Non-pigmented ciliary epithelial cell (primary cell): ENCODE data around the gene PRDM11.
A peak's percentile ranks its signal among the peaks of the same experiment; 100 is the strongest.

Experiments
- DNase-seq: peaks from one replicate; pipeline ENCODE4 v3.0.0-alpha.2; 2010; ENCODE audit warnings: low read depth

Gene PRDM11

DNA sequence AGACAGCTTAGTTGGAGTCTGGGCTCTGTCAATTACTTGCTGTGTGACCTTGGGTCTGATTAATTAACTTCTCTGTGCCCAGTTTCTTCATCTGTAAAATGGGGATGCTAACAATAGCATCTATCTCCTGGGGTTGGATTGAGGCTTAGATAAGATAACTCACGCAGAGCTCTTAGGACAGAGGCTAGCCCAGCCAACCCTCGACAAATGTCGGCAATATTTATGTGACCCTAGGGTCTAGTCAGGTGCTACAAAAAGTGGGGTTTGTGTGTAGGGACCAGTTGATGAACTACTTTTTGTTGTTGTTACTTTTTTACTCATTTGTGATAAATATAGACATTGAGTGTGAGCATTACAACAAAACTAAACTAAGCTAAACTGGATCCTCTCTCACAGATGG is 117.3 kb downstream of the PRDM11 start:
- DNase-seq, result no peak

DNA sequence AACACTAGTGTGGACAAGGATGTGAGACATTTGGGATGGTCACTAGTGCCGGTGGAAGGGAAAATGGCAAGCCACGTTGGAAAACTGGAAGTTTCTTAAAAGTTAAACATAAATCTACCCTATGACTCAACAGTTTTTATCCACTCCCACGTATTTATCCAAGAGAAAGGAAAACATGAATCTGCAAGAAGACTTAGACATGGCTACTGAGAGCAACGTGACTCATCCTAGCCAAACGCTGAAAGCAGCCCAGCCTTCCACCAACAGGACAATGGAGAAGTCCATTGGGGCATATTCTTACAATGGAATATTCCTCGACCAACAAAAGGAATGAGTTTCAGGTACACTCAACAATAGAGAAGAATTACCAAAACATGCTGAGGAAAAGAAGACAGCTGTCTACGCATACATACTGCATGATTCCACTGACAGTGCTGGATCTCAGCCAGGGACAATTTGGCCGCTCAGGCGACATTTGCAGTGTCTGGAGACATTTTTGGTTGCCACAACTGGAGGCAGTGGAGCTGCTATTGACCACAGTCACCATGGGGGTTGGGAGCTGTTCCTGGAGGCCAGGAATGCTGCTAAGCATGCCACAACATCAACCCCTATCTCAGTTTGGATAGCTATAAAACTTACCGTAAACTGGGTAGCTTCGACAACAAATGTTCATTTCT is 118.5 kb downstream of the PRDM11 start:
- peak; percentile 70 for DNase-seq

DNA sequence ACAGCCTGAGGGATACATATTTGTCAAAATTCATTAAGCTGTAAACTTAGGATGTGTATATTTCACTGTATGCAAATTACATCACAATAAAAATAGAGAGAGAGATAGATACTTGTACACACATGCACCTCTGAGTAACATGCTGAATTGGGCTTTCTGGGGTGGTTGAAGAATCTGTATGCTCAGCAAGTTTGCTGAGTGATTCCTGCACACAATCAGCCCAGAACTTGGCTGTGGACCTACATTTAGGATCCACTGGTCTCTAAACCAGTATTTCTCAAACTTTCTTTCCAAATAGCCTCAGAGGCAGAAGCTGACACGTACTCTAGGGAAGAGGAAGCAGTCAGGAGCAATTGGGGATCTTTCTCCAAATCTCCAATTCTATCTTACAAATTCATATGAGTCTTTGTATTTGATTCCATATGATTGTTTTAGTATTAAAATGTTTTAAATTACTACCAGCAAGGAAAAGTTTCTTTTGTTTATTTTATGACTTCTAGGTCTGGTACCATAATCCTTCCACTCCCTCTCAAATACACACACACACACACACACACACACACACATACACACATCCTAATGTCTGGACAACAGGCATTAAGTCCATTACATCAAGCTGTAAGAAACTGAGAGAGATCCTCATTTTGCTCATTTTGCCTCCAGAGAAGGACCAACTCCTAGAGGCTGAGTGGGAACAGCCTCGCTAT is 119.7 kb downstream of the PRDM11 start:
- DNase-seq, result no peak

DNA sequence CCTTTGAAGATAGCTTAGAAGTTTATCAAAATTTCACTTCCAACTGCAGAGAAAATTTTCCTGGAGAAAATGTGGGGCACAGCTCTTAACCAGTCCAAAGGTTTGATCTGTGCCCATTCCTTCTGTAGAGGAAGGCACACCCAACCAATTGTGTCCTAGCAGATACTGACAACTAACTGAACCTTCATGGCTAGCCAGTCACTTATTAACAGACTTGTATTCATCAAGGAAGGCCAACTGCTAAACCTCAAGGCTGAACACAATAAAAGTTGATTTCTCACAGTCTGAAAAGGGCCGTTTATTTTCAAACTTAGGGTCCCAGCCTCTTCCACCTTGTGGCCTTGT is 120.2 kb downstream of the PRDM11 start:
- no peak for DNase-seq

DNA sequence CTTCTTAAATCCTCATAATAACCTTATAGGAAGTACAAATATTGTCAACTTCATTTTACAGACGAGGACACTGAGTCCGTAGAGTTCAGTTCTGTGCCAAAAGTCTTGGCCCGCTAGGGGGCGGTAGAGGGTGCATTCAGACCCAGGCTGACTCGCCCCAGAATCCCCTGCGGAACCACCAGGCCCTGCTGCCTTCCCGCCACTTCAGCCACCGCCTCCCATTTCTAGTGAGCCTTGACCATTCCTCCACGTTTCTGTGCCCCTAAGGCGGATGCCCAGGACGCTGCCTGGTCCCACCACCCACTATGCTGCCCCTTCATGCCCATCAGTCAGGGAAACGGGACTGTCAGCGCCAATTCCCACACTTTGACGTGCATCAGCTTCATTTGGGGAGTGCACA is 120.6 kb downstream of the PRDM11 start:
- DNase-seq, result no peak

DNA sequence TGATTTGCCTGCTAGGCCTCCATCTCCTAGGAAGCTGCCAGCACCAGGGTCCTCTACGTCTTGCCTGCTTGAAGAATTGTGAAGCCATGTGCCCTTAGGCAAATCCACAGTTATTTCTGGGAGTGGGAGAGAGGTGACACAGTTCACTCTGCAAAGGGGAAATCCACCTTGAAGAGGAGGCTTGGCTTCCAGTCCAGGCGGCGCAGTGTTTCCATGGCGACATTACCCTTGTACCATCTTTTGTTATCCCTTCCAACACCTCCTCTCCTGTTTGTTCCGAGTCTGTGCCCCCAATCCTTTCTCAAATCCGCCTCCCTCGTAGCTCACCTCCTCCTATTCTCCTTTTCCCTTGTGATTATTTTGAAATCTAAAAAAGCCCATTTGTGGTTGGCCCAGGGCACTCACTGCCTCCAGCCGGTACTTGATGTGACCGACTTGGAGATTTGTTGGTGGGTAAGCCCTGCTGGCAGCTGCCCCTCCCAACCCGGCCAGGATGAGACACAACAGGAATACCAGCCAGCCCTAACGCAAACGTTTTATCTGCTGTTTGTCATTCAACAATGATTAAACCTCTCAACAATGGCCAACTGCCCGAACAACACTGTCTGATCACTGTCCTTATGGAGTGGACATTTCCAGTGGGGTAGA is 121.3 kb downstream of the PRDM11 start:
- DNase-seq, result no peak

DNA sequence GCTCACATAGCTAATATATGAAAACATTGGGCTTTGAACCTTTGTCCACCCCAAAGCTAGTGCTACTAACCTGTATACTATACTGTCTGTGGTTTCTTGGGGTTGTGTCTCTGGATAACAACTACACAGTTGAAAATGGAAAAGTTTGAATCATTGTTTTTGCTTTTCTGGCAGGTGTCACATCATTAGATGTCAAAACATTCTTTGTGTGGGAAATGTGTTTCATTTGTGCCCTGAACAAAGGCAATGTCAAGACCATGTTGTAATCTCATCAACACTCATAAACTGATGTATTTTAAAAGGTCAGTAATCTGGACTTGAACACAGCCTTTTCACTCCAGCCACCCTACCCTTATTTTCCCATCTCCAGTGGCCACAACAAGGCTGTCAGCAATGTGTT is 123.2 kb downstream of the PRDM11 start:
- DNase-seq, result no peak

DNA sequence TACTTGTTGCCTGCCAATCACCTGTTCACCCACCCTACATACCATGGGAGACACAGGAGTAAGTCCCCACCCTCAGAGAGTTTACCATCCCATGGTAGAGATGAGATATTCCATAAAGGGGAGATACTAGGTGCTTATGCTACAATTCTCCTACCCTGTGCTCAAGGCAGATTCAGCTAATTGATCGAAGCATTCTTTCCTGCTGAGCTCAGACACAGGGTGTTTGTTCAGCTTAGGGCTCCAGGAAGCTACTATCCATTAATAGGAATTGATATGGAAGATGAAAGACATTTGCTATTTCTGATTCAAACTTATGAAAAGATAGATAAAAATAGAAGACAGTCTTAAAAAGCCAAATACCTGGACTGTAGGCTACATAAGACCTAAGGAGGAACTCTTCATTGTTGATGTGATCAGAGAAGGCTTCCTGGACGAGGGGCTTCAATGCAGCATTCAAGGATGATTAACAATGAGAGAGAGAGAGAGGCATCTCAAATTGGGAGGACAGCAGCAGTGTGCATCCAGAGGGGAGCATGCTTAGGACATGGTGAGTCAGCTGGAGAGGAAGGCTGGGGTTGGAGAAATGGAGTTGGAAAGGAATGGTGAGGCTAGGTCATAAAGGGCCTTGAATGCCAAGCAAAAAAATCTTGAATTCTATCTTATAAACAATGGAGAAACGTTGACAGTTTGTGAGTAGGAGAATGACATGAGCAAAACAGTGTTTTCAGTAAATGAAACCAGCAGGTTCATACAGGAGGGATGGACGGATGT is 124.7 kb downstream of the PRDM11 start:
- no peak for DNase-seq

DNA sequence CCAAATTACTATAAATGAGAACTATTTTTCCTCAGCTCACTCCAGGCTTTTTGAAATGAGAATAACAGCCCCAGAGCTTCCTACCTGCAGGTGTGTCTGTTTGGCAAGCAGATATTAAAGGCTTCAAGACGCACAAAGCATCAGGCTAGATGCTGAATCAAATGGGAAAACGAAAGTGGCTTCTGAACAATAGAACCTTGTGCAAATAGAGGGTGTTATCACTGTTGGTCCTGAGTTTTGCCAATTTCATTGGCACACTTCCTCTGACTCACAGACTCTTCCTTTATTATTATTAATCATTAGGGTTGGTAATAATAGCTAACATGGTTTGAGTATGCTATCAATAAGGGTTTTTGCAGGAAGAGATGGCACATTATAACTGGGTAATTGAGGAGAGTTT is 126.3 kb downstream of the PRDM11 start:
- DNase-seq, result no peak

DNA sequence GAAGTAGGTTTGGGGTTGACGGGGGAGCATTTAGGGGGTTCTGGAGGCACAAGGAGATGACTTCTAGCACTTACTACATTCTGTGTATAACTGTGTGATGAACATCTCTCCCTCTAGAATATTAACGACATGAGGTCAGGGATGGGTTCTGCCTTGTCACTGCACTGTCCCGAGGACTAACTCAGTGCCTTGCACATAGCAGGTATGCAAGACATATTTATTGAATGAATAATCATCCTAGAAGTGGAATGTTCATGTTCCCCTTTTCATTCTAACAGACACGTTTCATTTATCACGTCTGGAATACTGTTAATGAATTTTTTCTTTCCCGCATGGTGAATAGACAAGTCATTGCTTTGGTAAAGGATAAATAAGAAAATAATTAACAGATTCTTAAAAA is 127.1 kb downstream of the PRDM11 start:
- DNase-seq, result no peak

DNA sequence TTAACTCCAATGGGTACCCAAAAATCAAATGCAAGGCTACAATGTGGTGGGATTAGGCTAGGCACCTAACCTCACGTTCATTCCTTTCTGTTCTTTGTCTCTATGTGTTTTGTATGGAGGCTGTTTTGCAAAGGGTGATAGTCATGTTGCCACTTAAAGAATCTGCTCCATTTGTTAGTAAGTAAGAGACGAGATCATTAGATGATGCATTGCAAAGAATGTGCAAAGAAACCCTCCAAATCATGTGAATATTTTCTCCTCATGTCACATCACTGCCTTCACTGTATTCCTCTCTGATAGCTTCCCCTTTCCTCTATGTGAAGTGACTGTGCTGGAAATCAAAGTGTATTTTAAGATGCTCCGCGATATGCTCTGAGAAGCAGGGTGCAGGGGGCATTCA is 127.8 kb downstream of the PRDM11 start:
- DNase-seq, result no peak

DNA sequence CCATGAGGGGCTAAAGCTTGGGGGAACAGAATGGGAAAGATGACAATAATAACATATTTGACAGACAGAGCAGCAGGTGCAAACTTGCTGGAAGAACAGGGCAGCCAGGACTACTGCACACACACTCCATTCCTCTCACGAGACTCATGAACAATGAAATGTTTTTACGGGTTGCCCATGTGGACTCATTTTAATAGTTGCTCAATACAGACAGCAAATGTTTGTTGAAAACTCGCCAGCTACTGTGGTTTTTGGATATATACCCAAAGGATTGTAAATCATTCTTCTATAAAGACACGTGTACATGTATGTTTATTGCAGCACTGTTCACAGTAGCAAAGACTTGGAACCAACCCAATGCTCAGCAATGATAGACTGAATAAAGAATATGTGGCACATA is 129.4 kb downstream of the PRDM11 start:
- no peak for DNase-seq

DNA sequence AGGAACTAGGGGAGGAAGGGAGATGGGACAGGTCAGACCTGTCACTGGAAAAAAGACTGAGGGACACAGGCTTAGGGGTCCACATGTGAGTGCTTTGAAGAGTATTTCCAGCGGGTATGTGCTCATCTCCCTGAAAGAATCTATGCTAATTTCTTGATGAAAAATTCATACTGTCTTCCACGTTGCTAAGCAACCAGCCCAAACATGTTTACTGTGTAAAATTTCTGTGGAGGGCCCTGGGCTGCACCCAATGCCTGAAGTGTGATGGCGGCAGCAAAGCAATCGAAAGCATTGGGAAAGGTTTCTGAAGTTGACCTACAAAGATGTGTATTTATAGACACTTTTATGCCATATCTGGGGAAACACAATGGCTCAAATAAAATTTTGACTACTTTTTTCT is 132.3 kb downstream of the PRDM11 start:
- no peak for DNase-seq

DNA sequence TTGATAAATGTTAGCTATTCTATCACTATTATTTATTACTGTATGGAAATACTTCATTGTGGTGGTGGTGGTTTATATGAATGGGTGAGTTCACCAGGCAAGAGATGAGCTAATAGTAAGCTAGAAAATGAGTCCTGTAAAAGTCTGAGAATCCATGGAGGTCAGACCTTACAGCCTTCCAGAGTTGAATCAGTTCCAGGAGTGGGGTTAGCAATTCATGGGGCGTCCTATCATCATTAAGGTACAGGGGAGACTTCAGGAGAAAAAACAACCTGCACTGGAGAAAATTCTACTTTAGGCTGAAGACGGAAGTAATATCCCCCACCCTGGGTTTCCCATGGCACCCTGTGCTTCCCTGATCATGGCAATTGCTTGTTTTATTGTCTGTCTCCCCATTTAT is 133.2 kb downstream of the PRDM11 start:
- no peak for DNase-seq

DNA sequence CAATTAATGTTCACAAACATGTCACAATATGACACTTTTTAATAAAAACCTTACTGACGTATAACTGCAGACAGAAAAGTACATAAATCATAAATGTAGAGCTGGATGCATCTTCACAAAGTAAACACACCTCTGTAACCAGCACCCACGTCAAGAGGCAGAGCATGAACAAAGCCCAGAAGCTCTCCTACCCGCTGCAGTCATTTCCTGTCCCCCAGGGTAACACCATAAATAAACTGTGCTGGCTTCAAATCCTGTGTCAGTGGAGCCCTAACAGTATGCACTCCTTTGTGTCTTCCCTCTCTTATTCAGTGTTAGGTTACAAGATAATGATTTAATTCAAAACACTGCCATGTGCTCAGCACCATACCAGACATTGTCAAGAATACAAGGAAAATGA is 134.0 kb downstream of the PRDM11 start:
- no peak for DNase-seq

DNA sequence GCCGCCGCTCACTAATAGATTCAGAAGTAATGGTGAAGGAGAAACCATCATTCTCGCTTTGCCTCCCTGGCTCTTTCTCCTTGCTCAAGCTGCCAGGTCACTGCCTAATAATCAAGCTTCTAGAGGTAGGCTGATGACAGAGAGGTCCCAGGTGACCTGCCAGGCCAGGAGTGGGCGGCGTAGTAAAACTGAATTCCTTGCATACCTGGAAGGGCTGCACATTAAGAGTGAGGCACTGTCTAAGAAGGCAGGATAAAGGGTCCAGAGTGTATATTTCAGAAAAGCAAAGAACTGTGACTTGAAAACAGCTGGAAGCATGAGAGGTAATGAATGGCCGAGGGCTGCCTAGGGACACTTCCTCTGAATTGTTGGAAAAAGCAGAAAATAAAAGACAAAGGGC is 135.6 kb downstream of the PRDM11 start:
- no peak for DNase-seq
